ENCODE measurements around the gene MYLK4.
"Not testable (repeated sequence)": the region's sequence is repeated elsewhere in the genome, so short reads cannot be mapped to it uniquely, and the experiment has no call there.

Gene MYLK4

DNA sequence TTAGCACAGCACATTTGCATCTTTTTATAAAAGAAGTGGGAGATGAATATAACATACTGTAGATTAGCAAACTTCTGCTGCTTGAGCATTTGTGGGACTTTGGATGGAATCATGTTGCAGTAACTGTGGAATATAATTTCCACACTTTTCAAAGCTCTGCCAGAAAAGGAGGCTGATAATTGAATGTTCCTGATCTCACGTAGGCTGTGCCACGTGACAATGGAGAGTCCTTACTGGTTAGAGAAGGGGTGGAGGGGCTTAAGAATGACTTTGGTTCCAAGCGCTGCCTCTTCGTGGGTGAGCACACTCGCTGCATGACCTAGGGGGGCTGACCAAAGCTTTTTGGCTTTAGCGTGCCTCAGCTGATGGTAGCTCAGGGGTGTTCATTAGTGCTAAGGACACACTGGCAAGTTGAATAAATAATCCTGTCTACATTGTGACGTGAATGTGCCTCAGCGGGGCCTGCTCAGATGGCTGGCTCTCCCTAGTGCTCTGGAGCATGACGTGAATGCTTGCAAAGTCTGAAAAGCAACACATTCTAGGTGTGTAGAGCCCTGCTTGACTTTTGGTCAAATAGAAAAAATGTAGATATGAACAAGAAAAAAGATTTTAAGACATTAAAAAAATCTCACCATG, 29.5 kb upstream of the MYLK4 start:
- H3K27ac ChIP-seq = no peak overlapping the region
- DNase-seq (ENCODE audit: low read depth, low spot score) = no peak

GRCh38 chr6:2777249-2777648, 26.5 kb upstream of the MYLK4 start:
- DNase-seq (ENCODE audit: low read depth, low spot score) = no peak
- no peak overlapping the region for H3K27ac ChIP-seq

GRCh38 chr6:2775003-2775402, 24.3 kb upstream of the MYLK4 start:
- DNase-seq (ENCODE audit: low read depth, low spot score) = no peak
- H3K27ac ChIP-seq = no peak overlapping the region

DNA sequence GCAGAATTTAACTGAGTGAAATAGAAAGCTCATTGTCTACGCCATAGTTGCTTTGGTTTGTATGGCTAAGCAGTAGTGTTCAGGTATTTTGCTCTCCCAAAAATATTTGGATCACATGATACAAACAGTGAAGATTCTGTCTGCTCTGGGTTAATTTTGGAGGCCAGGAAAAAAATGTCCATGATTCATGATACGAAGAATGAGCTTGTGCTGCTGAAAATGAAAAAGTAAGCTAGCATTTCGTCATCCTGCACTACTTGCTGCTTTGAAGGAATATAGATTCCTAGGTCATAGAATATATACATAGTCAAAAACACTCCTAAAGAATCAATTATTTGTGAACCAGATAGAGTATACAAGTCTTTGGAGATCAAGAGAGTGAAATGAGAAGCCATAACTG, 22.7 kb upstream of the MYLK4 start:
- H3K27ac ChIP-seq = no peak overlapping the region
- no peak for DNase-seq (ENCODE audit: low read depth, low spot score)

DNA sequence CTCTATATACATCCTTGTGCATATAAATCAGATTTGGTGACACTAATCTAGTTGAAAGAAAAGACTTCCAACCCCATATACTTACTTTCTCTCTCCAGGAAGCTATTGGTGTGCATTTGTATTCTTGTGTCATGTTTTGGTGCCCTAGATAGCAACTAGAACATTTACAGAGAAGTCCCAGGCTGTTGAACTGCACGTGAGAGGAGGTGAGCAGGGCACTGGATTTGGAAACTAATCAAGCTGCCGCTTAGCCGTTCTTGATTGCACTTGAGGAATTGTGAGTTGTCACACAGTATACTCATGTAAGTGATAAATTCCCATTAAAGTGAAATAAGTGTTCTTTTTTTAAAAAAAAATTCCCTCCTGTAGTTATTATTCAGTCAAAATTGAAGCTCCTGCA, 22.1 kb upstream of the MYLK4 start:
- no peak for DNase-seq (ENCODE audit: low read depth, low spot score)
- no peak overlapping the region for H3K27ac ChIP-seq

- DNase-seq (ENCODE audit: low read depth, low spot score) = no peak
- H3K27ac ChIP-seq = no peak overlapping the region
Observed at GRCh38 chr6:2771079-2771478, 20.4 kb upstream of the MYLK4 start.

GRCh38 chr6:2770171-2770570, 19.4 kb upstream of the MYLK4 start:
- no peak for DNase-seq (ENCODE audit: low read depth, low spot score)
- H3K27ac ChIP-seq = no peak overlapping the region

DNA sequence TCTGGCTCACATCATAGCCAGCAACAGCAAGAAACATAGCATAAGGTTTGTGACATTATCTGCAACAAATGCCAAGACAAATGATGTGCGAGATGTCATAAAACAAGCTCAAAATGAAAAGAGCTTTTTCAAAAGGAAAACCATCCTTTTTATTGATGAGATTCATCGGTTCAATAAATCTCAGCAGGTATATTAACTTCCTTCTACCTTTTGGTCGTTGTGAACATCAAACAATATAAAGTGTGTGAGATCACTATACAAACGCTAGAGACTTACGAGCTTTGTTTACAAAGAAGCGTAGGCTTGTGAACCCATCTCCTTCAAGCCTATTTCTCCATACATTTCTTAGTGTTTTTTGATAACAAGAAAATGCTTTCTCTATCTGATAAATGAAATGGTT, 18.0 kb upstream of the MYLK4 start:
- no peak for DNase-seq (ENCODE audit: low read depth, low spot score)

GRCh38 chr6:2767657-2768524, 17.2 kb upstream of the MYLK4 start:
- no peak for DNase-seq (ENCODE audit: low read depth, low spot score)
- no peak overlapping the region for H3K27ac ChIP-seq

More for the DNA sequence above, 18.0 kb upstream of the MYLK4 start:
- H3K27ac ChIP-seq = no peak overlapping the region

DNA sequence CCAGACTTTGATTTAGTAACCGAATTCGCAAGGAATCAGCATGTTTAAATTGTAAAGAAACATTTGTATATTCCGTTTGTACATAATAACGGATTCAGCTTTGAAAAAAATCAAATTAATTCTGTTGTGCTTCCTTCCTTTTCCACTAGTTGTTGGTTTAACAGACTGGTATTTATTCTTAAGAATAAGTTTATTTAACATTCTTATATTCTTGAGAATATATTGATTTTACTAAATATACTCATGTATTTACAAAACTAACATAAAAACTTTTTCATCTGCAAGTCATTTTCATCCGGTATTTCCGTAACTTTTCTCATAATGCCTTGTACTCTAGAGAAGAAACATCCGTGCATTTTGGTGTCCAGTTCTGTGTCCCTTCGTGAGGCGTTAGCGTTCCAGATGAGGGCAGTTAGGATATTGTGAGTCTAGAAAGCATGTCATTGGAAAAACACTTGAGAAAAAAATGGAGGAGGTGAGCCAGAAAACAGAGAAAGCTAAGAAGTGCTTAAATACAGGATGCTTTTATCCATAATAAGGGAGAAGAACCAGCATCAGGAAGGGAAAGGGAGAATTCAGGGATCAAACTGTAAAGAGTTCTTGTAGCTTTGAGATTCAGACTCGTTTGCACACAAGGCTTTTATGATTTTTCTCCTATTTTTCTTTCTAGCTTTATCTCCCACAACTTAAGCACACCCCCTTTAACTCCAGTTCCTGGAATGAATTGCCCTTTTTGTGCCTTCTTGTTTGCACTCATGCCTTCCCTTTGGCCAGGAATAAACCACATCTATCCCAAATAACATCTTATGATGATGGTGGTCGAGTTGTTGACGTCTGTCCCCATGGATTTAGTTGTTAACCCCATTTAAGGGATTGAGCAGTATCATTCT, 16.3 kb upstream of the MYLK4 start:
- DNase-seq (ENCODE audit: low read depth, low spot score) = no peak
- peak overlapping the region; percentile 89 for H3K27ac ChIP-seq

DNA sequence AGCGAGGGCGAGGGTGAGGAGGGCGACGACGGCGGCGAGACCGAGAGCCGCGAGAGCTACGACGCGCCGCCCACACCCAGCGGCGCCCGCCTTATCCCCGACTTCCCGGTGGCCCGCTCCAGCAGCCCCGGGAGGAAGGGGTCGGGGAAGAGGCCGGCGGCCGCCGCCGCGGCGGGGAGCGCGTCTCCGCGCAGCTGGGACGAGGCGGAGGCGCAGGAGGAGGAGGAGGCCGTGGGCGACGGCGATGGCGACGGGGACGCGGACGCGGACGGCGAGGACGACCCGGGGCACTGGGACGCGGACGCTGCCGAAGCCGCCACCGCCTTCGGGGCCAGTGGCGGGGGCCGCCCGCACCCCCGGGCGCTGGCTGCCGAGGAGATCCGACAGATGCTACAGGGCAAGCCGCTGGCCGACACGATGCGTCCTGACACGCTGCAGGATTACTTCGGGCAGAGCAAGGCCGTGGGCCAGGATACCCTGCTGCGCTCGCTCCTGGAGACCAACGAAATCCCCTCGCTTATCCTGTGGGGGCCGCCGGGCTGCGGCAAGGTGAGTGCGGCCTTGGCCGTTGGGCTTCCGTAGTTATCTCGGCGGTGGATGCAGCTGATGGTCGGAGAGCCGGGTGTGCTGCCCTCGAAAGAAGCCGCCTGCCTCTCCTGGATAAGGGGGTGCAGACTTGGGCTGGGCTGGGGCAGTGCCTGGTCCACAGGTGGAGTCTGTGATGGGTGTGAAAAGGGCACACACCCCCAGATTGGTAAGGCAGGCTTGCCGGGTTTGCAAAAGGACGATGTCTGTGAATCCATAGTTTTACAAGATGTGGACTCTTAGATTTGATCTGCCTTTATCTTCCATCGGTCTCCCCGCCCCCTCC, 15.4 kb upstream of the MYLK4 start:
- peak overlapping the region; percentile 89 for H3K27ac ChIP-seq
- DNase-seq (ENCODE audit: low read depth, low spot score) = no peak

DNA sequence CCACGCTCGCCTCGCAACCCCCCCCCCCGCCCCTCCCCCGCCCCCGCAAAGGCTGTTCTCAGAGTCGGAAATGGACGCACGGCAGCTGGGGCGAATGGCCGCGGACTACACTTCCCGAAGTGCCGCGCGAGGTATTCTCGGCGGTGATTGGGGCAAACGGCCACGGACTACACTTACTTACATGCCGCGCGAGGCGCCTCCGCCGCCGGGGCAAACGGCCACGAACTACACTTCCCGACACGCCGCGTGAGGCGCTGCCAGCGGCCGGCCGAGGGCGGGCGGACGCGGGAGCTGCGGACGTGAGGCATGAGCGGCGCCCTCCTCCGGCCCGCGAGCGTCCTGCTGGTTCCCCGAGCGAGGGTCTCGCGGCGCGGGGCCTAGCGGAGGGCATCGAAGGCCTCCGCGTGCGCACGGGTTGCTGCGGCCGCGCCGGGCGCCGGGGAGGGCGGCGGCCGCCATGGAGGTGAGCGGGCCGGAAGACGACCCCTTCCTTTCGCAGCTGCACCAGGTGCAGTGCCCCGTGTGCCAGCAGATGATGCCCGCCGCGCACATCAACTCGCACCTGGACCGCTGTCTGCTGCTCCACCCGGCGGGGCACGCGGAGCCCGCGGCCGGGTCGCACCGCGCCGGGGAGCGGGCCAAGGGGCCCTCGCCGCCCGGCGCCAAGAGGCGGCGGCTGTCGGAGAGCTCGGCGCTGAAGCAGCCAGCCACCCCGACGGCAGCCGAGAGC, 14.6 kb upstream of the MYLK4 start, which contains the start of gene WRNIP1:
Gene WRNIP1 (plus strand): TSS at position 228 of the 730 bp plus-strand sequence. CDS start 230 bp downstream, at position 458.
- peak within 1 kb of the TSS; percentile 89 for H3K27ac ChIP-seq
- DNase-seq (ENCODE audit: low read depth, low spot score) = peak; percentile 96

DNA sequence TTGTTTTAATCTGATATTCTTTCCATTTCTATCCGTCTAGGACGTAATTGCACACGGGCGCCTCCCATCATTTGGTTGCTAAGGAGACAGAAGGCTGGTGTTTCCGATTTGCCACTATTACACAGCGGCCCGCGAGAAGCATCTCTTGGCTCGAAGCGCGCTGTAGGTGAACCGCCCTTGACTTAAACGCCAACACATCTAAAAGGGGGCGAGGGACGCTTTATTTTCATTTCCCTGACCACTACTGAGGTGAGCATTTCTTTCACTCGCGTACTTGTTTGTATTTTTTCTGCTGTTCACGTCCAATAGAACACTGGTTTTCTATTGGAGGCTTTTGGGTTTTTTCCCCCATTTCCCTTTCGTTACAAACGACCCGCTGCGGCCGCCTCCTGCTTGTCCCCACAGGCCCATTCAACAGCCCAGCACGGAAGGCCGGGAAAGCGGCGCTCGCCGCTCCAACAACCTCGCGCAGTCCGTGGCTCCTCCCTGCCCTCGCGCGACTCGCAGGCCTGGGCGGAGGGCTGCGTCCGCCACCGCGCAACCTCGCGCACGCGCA, 14.0 kb upstream of the MYLK4 start:
- DNase-seq (ENCODE audit: low read depth, low spot score) = peak; percentile 16
- peak overlapping the region; percentile 89 for H3K27ac ChIP-seq

GRCh38 chr6:2763876-2764540, 13.3 kb upstream of the MYLK4 start:
- H3K27ac ChIP-seq = peak overlapping the region; percentile 89
- DNase-seq (ENCODE audit: low read depth, low spot score) = no peak

DNA sequence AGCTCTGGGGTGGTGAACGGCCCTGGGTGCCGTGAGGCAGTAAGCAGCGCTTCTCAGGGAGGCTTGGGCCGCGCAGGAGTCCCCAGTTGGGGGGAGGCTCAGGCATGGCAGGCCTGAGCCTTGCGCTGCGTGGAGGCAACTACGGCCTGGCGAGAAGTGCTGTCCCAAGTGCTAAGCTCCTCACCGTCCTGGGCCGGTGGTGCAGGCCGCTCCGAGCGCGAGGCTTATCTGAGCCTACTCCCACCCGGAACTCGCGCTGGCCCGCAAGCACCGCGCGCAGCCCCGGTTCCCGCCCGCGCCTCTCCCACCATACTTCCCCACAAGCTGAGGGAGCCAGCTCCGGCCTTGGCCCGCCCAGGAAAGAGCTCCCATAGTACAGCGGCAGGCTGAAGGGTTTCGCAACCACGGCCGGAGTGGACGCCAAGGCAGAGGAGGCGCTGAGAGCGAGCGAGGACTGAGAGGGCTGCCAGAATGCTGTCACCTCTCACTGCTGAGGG, 12.7 kb upstream of the MYLK4 start:
- H3K27ac ChIP-seq = no peak overlapping the region
- DNase-seq (ENCODE audit: low read depth, low spot score) = no peak

GRCh38 chr6:2762868-2763267, 12.1 kb upstream of the MYLK4 start:
- H3K27ac ChIP-seq; DNase-seq (ENCODE audit: low read depth, low spot score): not testable (repeated sequence)

DNA sequence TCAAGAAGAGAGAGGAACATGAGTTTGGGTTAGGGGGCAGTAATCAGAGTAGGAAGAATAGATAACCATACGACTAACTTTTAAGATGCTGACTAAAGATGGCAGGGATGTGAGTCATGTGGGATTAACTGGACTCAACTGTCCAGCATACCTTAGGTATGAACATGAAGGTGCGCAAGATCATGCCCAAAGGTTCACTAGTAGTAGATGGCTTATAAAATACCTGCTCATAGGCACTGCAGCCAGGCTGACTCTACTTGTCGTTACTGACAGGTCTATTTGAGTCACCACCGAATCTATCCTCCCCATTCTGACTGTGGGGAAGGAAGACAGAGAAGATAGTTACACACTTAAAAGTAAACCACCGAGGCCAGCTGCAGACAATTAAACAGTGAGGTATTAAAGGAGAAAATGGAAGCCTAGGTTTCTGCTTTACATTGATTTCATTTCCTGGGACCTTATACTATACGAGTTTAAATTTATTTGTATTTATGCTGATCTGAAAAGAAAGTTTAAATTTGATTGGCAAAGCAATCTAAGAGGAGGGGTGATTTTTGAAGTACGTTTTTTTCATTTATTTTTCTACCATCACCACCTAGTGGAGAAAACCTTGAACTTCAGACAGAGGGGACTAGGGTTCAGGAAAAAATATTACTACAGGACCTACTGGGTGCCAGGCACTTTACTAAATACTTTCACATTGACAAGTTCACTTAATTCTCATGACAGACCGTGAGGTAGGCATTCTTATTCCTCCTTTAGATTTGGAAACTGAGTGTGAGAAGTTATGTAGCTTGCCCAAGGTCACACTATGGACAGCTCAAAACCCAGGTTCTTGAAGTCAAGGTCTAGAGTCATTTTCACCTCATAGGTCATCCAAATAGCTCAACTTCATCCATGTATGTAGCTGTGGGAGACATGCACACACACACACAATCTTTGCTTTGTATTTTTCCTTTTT, 10.4 kb upstream of the MYLK4 start:
- H3K27ac ChIP-seq = peak overlapping the region; percentile 62
- DNase-seq (ENCODE audit: low read depth, low spot score) = peak; percentile 55
